Caco-2 (cell line): Measurements from ENCODE around the gene RAMACL. TPM values are rescaled to one million over a fixed set of nuclear protein-coding genes. Genes with fewer than 3 reads are reported as not detected.

Experiments
- BruUV-seq: library from RNA; stranded (reverse); fragments of 400-500 nt; replicated peaks from 2 replicates; lab custom pipeline; 2021; lab: Mats Ljungman, UMichigan
- CTCF ChIA-PET: fragments of 300-600 bp; sonication (Branson Sonifier 250); formaldehyde crosslinking; loops from one replicate; lab custom pipeline; 2022; ENCODE audit warnings: antibody characterized with exemption; lab: Charles Lee
- POLR2A ChIA-PET: fragments of 300-600 bp; sonication (Branson Sonifier 250); formaldehyde crosslinking; loops from one replicate; lab custom pipeline; 2022; ENCODE audit warnings: antibody characterized with exemption; lab: Charles Lee
- DNase-seq, 2 experiments: peaks; one replicate each; pipeline versions ENCODE4 v3.0.0 to v3.0.0-alpha.2; 2020 to 2022
- H3K27me3 ChIP-seq: replicated peaks from 2 replicates; pipeline ENCODE4 v1.6.0; 2011; ENCODE audit warnings: low read length; ENCODE audit not compliant: control insufficient read depth, insufficient read depth
- H3K36me3 ChIP-seq: 2 replicates; pipeline ENCODE4 v1.5.1; 2011; ENCODE audit warnings: low read length; ENCODE audit not compliant: control insufficient read depth, insufficient read depth
- H3K4me1 ChIP-seq: fragments of 250-450 bp; sonication (Bioruptor Pico); 2 replicates; pipeline ENCODE4 v1.5.1; 2020; ENCODE audit warnings: mild to moderate bottlenecking
- H3K4me3 ChIP-seq: 2 replicates; pipeline ENCODE4 v1.5.1; 2011; ENCODE audit warnings: low read depth, mild to moderate bottlenecking, control low read depth, low read length
- H3K9me3 ChIP-seq: fragments of 250-450 bp; sonication (Bioruptor Pico); 2 replicates; pipeline ENCODE4 v1.5.1; 2020; ENCODE audit warnings: mild to moderate bottlenecking, moderate library complexity
- H3K27ac Mint-ChIP-seq: one replicate; pipeline ENCODE4 v1.8.0; 2022; ENCODE audit warnings: mixed read lengths; ENCODE audit not compliant: unreplicated experiment
- H3K27me3 Mint-ChIP-seq: one replicate; pipeline ENCODE4 v1.8.0; 2022; ENCODE audit warnings: mixed read lengths; ENCODE audit not compliant: insufficient read depth, unreplicated experiment
- H3K36me3 Mint-ChIP-seq: one replicate; pipeline ENCODE4 v1.8.0; 2022; ENCODE audit warnings: mild to moderate bottlenecking, mixed read lengths; ENCODE audit not compliant: insufficient read depth, unreplicated experiment
- H3K4me1 Mint-ChIP-seq: one replicate; pipeline ENCODE4 v1.8.0; 2022; ENCODE audit warnings: low read depth, mixed read lengths; ENCODE audit not compliant: unreplicated experiment
- H3K4me3 Mint-ChIP-seq: one replicate; pipeline ENCODE4 v1.8.0; 2022; ENCODE audit warnings: mild to moderate bottlenecking, moderate library complexity, mixed read lengths; ENCODE audit not compliant: unreplicated experiment
- H3K9me3 Mint-ChIP-seq: one replicate; pipeline ENCODE4 v1.8.0; 2022; ENCODE audit warnings: mixed read lengths; ENCODE audit not compliant: unreplicated experiment
- CTCF ChIP-seq, 2 experiments: fragments of 200-600 bp in 1 of 2; IDR thresholded peaks; 1 replicate in 1 of 2; 2 replicates in 1 of 2; pipeline versions ENCODE4 v1.5.1 to v1.8.0; 2011 to 2022; ENCODE audit warnings: antibody characterized with exemption in 1 of 2, control low read depth in 1 of 2, inconsistent platforms in 1 of 2, low read depth in 1 of 2, low read length in 1 of 2, mild to moderate bottlenecking in 1 of 2, moderate library complexity in 1 of 2; ENCODE audit not compliant: insufficient read depth in 1 of 2, severe bottlenecking in 1 of 2, unreplicated experiment in 1 of 2
- intact Hi-C: fragments of 100-400 bp; cut with micrococcal nuclease; formaldehyde crosslinking; loops from one replicate; pipeline ENCODE4 v1.10.0; 2022; ENCODE audit not compliant: unreplicated experiment
- total RNA-seq: library from RNA; stranded (reverse); gene quantifications from 2 replicates; pipeline ENCODE4 v1.2.3, GENCODE V29; 2022

The RAMACL gene
- total RNA-seq, 1 experiment from 2014 or later, result 0.20 TPM

- H3K27ac Mint-ChIP-seq, result no peak overlapping the region
- no peaks in the 10 kb centered on the region for H3K4me1 Mint-ChIP-seq
- no peaks in the 10 kb centered on the region for H3K27me3 Mint-ChIP-seq
- no peak overlapping the region for H3K4me3 Mint-ChIP-seq
- H3K9me3 ChIP-seq, result no peaks in the 10 kb centered on the region; the same call in 1 of the 2 replicates
- no peaks in the 10 kb centered on the region for H3K36me3 ChIP-seq
- no peaks in the 10 kb centered on the region for H3K36me3 Mint-ChIP-seq
- ChIA-PET POLR2A (no interaction called here), CTCF (no interaction called here)
- DNase-seq, result no peak
- intact Hi-C loops, result no loop called here
- H3K4me1 ChIP-seq, result no peaks in the 10 kb centered on the region
- peaks cover 10% of the 10 kb centered on the region for H3K9me3 Mint-ChIP-seq
- no peak overlapping the region for H3K4me3 ChIP-seq
- no peak for TF ChIP-seq CTCF (IDR thresholded peaks at IDR 0.05; ENCODE audit: insufficient read depth in 1 of 2, low read depth in 1 of 2, low read length in 1 of 2, severe bottlenecking in 1 of 2, unreplicated experiment in 1 of 2)
- no peaks in the 10 kb centered on the region for H3K27me3 ChIP-seq
- BruUV-seq, result no TSS peak
These were observed 6.1 kb downstream of the RAMACL start for GRCh38 chr6:166580076-166581050.

GRCh38 chr6:166579237-166579850 lies 7.1 kb downstream of the RAMACL start:
- no peak for DNase-seq
- BruUV-seq, result no TSS peak
- Histone ChIP-seq H3K9me3 (no peaks in the 10 kb centered on the region; the same call in 1 of the 2 replicates), H3K4me1 (no peaks in the 10 kb centered on the region), H3K36me3 (no peaks in the 10 kb centered on the region), H3K27me3 (no peaks in the 10 kb centered on the region), H3K4me3 (no peak overlapping the region)
- TF ChIP-seq CTCF (IDR thresholded peaks at IDR 0.05; ENCODE audit: insufficient read depth in 1 of 2, low read depth in 1 of 2, low read length in 1 of 2, severe bottlenecking in 1 of 2, unreplicated experiment in 1 of 2), result no peak
- no peak overlapping the region for H3K27ac Mint-ChIP-seq
- H3K27me3 Mint-ChIP-seq, result peaks cover 5% of the 10 kb centered on the region
- POLR2A ChIA-PET, result no interaction called here
- H3K36me3 Mint-ChIP-seq, result no peaks in the 10 kb centered on the region
- H3K4me1 Mint-ChIP-seq, result no peaks in the 10 kb centered on the region
- intact Hi-C loops, result no loop called here
- peaks cover 10% of the 10 kb centered on the region for H3K9me3 Mint-ChIP-seq
- CTCF ChIA-PET, result no interaction called here
- H3K4me3 Mint-ChIP-seq, result no peak overlapping the region

- peaks cover 5% of the 10 kb centered on the region for H3K27me3 Mint-ChIP-seq
- Histone ChIP-seq H3K9me3 (no peaks in the 10 kb centered on the region; the same call in 1 of the 2 replicates), H3K36me3 (no peaks in the 10 kb centered on the region), H3K27me3 (no peaks in the 10 kb centered on the region), H3K4me1 (no peaks in the 10 kb centered on the region), H3K4me3 (no peak overlapping the region)
- no peak overlapping the region for H3K27ac Mint-ChIP-seq
- ChIA-PET POLR2A (no interaction called here), CTCF (no interaction called here)
- no peaks in the 10 kb centered on the region for H3K4me1 Mint-ChIP-seq
- DNase-seq, result no peak
- no peaks in the 10 kb centered on the region for H3K36me3 Mint-ChIP-seq
- no peak for TF ChIP-seq CTCF (IDR thresholded peaks at IDR 0.05; ENCODE audit: insufficient read depth in 1 of 2, low read depth in 1 of 2, low read length in 1 of 2, severe bottlenecking in 1 of 2, unreplicated experiment in 1 of 2)
- peaks cover 10% of the 10 kb centered on the region for H3K9me3 Mint-ChIP-seq
- no TSS peak for BruUV-seq
- no peak overlapping the region for H3K4me3 Mint-ChIP-seq
- intact Hi-C loops, result no loop called here
These were observed 7.8 kb downstream of the RAMACL start for GRCh38 chr6:166578536-166579236.
